Measurements from ENCODE around the gene TULP4.
"Not testable (repeated sequence)": the region's sequence is repeated elsewhere in the genome, so short reads cannot be mapped to it uniquely, and the experiment has no call there.

- not testable (repeated sequence) for TF ChIP-seq CTCF (conservative IDR thresholded peaks at IDR 0.05 in 1 of 2, IDR thresholded peaks at IDR 0.05 in 1 of 2; ENCODE audit: low read depth in 1 of 2, low read length in 2 of 2); EZH2 (IDR thresholded peaks at IDR 0.05; ENCODE audit: low read length, missing control alignments)
Measured at GRCh38 chr6:158339197-158339596, 26.9 kb downstream of the TULP4 start.

Data from fibroblast of lung (primary cell).